H1 (cell line): ENCODE results near the gene PC. TPM values are rescaled to one million over a fixed set of nuclear protein-coding genes. Genes with fewer than 3 reads are reported as not detected.

ENCODE experiments used
- ATF3 ChIP-seq: IDR thresholded peaks from 2 replicates; pipeline ENCODE4 v1.6.1; 2011; ENCODE audit warnings: low read depth, mild to moderate bottlenecking, low read length; ENCODE audit not compliant: insufficient read depth
- CHD7 ChIP-seq: fragments of 300-600 bp; sonication (generic); IDR thresholded peaks from 2 replicates; pipeline ENCODE4 v1.7.1; 2012; ENCODE audit warnings: low read length, moderate library complexity, mild to moderate bottlenecking, inconsistent platforms; ENCODE audit not compliant: insufficient replicate concordance
- CTBP2 ChIP-seq: IDR thresholded peaks from 2 replicates; pipeline ENCODE4 v1.7.0; 2011; ENCODE audit warnings: borderline replicate concordance, mild to moderate bottlenecking, moderate library complexity, mixed read lengths, low read length; ENCODE audit not compliant: insufficient read depth, insufficient read length
- KDM1A ChIP-seq: fragments of 200-600, 300-600 bp; sonication (generic); IDR thresholded peaks from 2 replicates; pipeline ENCODE4 v1.7.1; 2016; ENCODE audit warnings: mild to moderate bottlenecking, low read length, borderline replicate concordance
- PHF8 ChIP-seq: fragments of 200-600 bp; sonication (generic); conservative IDR thresholded peaks from 2 replicates; pipeline ENCODE4 v1.7.1; 2012; ENCODE audit warnings: low read depth, mild to moderate bottlenecking, inconsistent platforms, low read length, moderate library complexity
- SIX5 ChIP-seq: IDR thresholded peaks from 2 replicates; pipeline ENCODE4 v1.6.1; 2011; ENCODE audit warnings: mild to moderate bottlenecking, low read depth, low read length
- SP1 ChIP-seq: IDR thresholded peaks from 2 replicates; pipeline ENCODE4 v1.6.1; 2011; ENCODE audit warnings: low read depth, low read length
- SP4 ChIP-seq: IDR thresholded peaks from 2 replicates; pipeline ENCODE4 v1.6.1; 2012; ENCODE audit warnings: low read length, inconsistent platforms
- TAF7 ChIP-seq: optimal IDR thresholded peaks from 2 replicates; pipeline ENCODE3; 2011; ENCODE audit warnings: low read depth, mild to moderate bottlenecking, inconsistent platforms, low read length, moderate library complexity, borderline replicate concordance
- polyA plus RNA-seq, 7 experiments: library from polyadenylated mRNA; depleted of rRNA in 3 of 7; stranded (reverse) in 5 of 7; unstranded in 2 of 7; fragments of >200 nt in 5 of 7; fragments of 200-250 nt in 2 of 7; gene quantifications; 1 replicate in 5 of 7; 2 replicates in 1 of 7; 4 replicates in 1 of 7; pipeline versions ENCODE4 v1.2.1 to v1.2.3, GENCODE V29; 2011 to 2013; ENCODE audit warnings: missing spikeins in 2 of 7, mixed read lengths in 2 of 7
- total RNA-seq: library from RNA; stranded (reverse); fragmentation: NEBNext Ultra II Directional; extraction: Animal tissue kit (Norgen Biotek cat#: 25700); gene quantifications from 2 replicates; pipeline ENCODE4 v1.2.1, GENCODE V29; 2021

The PC gene
- total and polyA plus RNA-seq, 2 of the 8 experiments (the other 6 are each of a cell fraction or from before 2014, with no cell fraction given): 11.5 to 27.5 TPM

DNA sequence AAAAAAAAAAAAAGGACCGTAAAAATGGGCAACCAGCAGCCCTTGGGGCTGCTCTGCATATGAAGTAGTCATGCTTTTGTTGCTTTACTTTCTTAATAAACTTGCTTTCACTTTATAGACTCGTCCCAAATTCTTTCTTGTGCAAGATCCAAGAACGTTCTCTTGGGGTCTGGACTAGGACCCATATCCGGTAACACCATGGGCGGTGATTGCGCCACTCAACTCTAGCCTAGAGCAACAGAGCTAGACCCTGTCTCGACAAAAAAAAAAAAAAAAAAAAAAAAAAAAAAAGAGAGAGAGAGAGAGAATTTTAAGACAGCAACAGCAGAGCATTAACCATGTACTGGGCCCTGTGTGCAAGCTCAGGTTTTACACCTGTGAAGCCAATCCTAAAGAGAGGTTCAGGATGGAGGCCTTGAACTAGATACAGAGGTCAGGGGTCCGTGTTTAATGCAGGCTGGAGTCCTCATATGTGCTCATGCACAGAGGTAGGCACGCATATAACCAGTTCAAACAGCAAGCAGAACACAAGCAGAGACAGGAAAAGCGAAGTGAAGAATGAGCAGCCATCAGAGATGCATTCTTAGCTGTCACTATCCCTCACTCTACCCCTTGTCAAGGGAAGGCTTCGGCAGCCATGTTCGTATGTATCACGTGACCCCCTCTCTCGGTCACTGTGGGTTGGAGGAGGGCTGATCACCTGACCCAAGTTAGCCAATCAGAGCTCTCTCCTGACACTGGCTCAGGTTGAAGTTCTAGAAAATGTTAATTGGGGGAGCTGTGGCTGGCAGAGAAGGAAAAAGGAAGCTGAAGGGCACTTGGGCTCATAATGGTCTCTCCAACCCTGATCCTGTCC is 48.1 kb upstream of the PC start (continued):
- TF ChIP-seq CHD7: no peak
- TF ChIP-seq SP1: 0 out of 2 replicates have a peak, but pooled peaks have one; percentile 36
- TF ChIP-seq PHF8: no peak
- no peak for TF ChIP-seq SIX5
- TF ChIP-seq SP4: peak; percentile 96
- TF ChIP-seq KDM1A: no peak
- TF ChIP-seq TAF7: no peak
- peak; percentile 84 for TF ChIP-seq ATF3
- TF ChIP-seq CTBP2: no peak
